ENCODE data around the gene CYP27B1.
A peak's percentile ranks its signal among the peaks of the same experiment; 100 is the strongest.

GRCh38 chr12:57724003-57724935, 42.6 kb downstream of the CYP27B1 start:
- TF ChIP-seq CTCF (IDR thresholded peaks at IDR 0.05 in 2 of 3, conservative IDR thresholded peaks at IDR 0.05 in 1 of 3; ENCODE audit: borderline replicate concordance in 1 of 3, insufficient read depth in 1 of 3, low read depth in 2 of 3, low read length in 2 of 3) (no peak), POLR2AphosphoS5 (IDR thresholded peaks at IDR 0.05; ENCODE audit: low read depth, low read length) (peak; percentile 31; the same call in 1 of the 2 replicates), POLR2A (IDR thresholded peaks at IDR 0.05; ENCODE audit: borderline replicate concordance, extremely low read depth, insufficient read depth, insufficient read length) (no peak), CBX3 (IDR thresholded peaks at IDR 0.05; ENCODE audit: low read depth) (no peak), EZH2phosphoT487 (IDR thresholded peaks at IDR 0.05; ENCODE audit: borderline replicate concordance) (no peak)
- TF ChIP-seq, protein P1, sequence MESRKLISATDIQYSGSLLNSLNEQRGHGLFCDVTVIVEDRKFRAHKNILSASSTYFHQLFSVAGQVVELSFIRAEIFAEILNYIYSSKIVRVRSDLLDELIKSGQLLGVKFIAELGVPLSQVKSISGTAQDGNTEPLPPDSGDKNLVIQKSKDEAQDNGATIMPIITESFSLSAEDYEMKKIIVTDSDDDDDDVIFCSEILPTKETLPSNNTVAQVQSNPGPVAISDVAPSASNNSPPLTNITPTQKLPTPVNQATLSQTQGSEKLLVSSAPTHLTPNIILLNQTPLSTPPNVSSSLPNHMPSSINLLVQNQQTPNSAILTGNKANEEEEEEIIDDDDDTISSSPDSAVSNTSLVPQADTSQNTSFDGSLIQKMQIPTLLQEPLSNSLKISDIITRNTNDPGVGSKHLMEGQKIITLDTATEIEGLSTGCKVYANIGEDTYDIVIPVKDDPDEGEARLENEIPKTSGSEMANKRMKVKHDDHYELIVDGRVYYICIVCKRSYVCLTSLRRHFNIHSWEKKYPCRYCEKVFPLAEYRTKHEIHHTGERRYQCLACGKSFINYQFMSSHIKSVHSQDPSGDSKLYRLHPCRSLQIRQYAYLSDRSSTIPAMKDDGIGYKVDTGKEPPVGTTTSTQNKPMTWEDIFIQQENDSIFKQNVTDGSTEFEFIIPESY (IDR thresholded peaks at IDR 0.05; ENCODE audit: extremely low read depth, insufficient replicate concordance, low read length): no peak

All from HCT116 (cell line).